ENCODE measurements around the gene NATD1.

The NATD1 gene

DNA sequence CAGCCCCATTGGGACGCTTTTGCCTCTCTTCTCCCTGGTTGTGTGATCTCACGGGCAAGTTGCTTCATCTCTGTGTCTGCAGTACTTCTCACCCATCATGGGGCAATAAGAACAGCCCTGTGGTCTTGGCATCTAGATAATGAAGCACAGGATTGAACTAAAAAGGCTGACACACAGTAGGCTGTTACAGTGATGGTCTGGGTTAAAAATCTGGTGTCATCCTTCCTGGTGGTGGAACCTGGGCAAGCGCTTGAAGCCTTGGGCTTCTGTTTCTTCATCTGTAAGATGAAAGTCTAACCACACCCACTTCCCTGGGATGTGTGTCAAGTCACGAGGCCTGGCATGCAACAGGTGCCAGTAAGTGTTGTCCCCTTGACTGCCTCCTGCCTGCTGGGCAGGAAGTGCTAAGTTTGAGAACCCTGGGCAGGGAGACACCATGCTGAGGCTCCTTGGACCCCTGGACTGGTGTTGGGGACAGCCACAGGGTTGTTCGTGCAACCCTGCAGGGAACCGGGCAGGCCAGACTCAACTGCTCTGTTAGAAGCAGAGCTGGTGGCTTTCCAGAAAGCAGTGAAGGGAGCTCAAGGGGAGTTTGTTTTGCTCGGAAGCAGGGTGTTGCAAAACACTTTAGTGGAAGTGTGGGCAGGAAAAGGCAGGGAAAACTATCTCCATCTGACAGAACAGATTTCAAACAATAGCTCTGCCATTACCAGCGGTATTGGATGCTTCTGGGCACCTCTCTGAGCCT, 25.4 kb upstream of the NATD1 start:
- Histone ChIP-seq H3K9ac (ENCODE audit: low read depth, low read length) (no peak overlapping the region), H3K9me3 (ENCODE audit: control insufficient read depth, insufficient read depth, low read length) (no peaks in the 10 kb centered on the region), H3K27me3 (ENCODE audit: control insufficient read depth, insufficient read depth, low read length) (peaks cover 50% of the 10 kb centered on the region), H3K4me3 (ENCODE audit: low read depth, low read length) (no peak overlapping the region), H3K4me1 (ENCODE audit: control insufficient read depth, insufficient read depth, low read length) (no peaks in the 10 kb centered on the region), H3K36me3 (ENCODE audit: control insufficient read depth, insufficient read depth, low read length) (no peaks in the 10 kb centered on the region)

DNA sequence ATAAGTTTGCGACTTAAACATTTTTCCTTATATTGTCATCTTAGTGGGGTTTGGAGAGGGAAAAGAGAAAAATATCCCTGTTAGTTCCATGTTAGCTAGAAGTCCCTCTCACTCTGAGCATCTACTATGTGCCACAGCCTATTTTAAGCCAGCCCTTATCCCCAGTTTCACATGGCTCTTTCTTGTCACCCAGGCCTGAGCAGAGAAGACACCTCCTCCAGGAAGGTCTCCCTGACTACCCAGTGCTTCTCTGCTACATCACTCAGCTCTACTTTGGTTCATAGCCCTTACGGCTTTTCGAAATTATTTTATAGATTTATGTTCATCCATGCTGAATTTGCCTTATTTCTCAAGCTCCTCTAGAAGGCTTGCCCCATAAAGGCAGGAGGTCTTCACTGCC, 24.1 kb upstream of the NATD1 start:
- Histone ChIP-seq H3K4me3 (ENCODE audit: low read depth, low read length) (no peak overlapping the region), H3K27me3 (ENCODE audit: control insufficient read depth, insufficient read depth, low read length) (peaks cover 37% of the 10 kb centered on the region), H3K9ac (ENCODE audit: low read depth, low read length) (no peak overlapping the region), H3K9me3 (ENCODE audit: control insufficient read depth, insufficient read depth, low read length) (no peaks in the 10 kb centered on the region), H3K4me1 (ENCODE audit: control insufficient read depth, insufficient read depth, low read length) (no peaks in the 10 kb centered on the region), H3K36me3 (ENCODE audit: control insufficient read depth, insufficient read depth, low read length) (no peaks in the 10 kb centered on the region)

DNA sequence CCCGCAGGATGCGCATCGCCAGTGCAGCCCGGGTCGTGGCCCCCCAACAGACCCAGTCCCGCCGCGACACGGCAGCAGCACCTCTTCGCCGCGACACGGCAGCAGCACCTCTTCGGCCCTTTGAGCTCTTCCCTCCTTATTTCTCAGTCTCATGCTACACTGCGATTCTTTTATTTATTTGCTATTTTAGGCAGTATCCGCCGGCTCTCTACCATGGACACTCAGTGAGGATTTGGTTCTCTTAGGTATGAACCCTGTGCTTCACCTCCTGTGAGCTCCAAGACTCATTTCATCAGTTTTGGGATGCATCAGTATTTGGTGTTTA, 23.0 kb upstream of the NATD1 start:
- H3K27me3 ChIP-seq (ENCODE audit: control insufficient read depth, insufficient read depth, low read length), result peaks cover 32% of the 10 kb centered on the region
- no peak overlapping the region for H3K9ac ChIP-seq (ENCODE audit: low read depth, low read length)
- H3K4me3 ChIP-seq (ENCODE audit: low read depth, low read length), result peak overlapping the region; percentile 69
- no peaks in the 10 kb centered on the region for H3K36me3 ChIP-seq (ENCODE audit: control insufficient read depth, insufficient read depth, low read length)
- H3K9me3 ChIP-seq (ENCODE audit: control insufficient read depth, insufficient read depth, low read length), result no peaks in the 10 kb centered on the region
- H3K4me1 ChIP-seq (ENCODE audit: control insufficient read depth, insufficient read depth, low read length), result no peaks in the 10 kb centered on the region

DNA sequence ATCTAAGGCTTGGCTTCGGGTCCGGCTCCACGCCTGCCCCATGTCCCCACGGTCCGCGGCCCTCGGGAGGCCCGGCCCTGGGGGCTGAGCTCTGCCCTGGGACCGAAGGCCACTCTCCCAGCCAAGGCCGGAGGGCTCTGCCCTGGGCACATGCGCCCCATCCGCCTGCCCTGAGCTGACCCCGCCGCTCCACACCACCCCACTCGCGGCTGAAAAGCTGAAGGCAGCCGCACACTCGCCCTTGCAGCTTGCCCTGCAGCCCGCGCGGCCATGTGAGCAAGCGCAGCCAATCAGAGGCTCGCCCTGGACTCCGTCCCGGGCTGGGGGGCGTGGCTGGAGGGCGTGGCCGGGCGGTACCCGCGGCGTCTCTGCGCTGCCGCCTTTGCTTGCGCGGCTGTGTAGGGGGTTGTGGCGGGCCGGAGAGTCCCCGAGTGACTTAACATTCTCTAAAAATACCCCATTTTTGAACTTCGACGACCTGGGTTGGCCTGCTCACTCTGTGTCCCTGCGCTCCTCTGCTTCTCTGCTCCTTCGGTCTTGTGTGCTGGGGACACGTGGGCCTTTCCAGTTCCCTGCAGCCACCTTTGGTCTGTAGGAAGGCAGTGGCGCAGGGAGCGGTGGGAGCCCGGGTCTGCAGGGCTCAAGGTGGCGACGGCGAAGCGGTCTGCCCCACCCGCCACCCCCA, 22.5 kb upstream of the NATD1 start:
- Histone ChIP-seq H3K27me3 (ENCODE audit: control insufficient read depth, insufficient read depth, low read length) (peaks cover 32% of the 10 kb centered on the region), H3K4me3 (ENCODE audit: low read depth, low read length) (peak overlapping the region; percentile 69), H3K9me3 (ENCODE audit: control insufficient read depth, insufficient read depth, low read length) (no peaks in the 10 kb centered on the region), H3K4me1 (ENCODE audit: control insufficient read depth, insufficient read depth, low read length) (no peaks in the 10 kb centered on the region), H3K9ac (ENCODE audit: low read depth, low read length) (peak overlapping the region; percentile 37), H3K36me3 (ENCODE audit: control insufficient read depth, insufficient read depth, low read length) (no peaks in the 10 kb centered on the region)

DNA sequence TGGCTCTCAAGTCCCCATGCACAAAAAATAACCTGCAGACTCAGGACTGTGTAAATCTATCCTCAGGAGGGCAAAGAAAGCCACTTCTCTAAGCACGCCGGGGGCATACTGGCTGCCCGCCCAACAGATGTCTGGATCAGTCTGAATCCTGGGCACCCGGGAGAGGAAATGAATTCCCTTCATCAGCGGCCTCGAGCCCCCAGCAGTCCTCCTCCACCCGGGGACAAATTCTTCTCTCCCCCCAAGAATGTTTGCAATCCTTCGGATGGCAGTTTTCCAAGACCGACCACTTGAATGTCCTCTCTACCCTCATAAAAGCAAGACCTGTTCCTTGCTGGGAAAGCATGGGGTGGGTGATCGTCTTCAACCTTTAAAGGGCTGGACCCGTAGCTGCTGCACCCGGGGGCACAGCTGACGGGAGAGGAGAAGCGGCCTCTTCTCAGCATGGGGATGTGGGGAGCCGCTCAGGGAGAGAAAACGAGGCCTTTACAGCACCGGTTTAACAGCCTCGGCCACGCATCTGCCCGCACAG, 21.9 kb upstream of the NATD1 start:
- H3K36me3 ChIP-seq (ENCODE audit: control insufficient read depth, insufficient read depth, low read length), result no peaks in the 10 kb centered on the region
- peak overlapping the region; percentile 69 for H3K4me3 ChIP-seq (ENCODE audit: low read depth, low read length)
- no peaks in the 10 kb centered on the region for H3K9me3 ChIP-seq (ENCODE audit: control insufficient read depth, insufficient read depth, low read length)
- peaks cover 32% of the 10 kb centered on the region for H3K27me3 ChIP-seq (ENCODE audit: control insufficient read depth, insufficient read depth, low read length)
- no peaks in the 10 kb centered on the region for H3K4me1 ChIP-seq (ENCODE audit: control insufficient read depth, insufficient read depth, low read length)
- peak overlapping the region; percentile 37 for H3K9ac ChIP-seq (ENCODE audit: low read depth, low read length)

DNA sequence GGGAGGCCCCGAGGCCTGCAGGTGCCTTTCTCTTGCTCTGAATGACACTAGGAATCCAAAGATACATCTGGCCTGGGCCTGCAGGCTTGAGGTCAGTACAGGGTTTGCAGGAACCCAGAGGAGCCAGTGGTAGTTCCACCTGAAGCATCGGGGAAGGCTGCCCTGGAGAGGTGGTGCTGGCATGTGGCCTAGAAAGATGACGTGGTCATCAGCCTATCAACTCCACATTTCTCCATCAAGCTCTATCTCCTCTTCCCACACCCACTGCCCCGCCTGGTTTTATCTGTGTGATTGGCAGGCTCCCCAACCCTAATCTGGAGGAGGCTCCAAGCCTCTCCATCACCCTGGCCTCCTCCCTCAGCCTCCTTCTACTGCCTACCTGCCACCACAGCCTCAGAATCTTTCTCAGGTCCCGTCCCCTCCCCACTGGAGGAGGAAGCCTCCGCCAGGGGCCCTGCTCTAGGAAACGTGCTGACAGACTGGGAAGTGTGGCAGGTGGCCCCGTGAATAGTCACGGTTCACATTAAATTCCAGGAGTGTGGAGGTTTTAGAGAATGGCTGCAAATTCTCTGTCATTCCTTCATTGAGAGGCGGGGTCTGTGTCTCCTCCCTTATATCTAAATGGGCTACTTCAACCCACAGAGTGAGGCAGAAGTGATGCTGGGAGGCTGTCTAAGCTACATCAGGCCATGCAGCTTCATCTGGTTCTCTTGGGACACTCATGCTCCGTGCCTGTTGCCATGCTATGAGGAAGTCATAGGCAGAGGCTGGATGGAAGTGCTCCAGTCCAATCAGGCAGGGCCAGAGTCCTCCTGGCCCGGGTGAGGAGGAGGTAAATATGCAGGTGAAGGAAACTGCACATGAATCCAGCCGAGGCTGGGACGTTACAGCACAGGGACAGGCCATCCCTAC, 19.9 kb upstream of the NATD1 start:
- Histone ChIP-seq H3K4me3 (ENCODE audit: low read depth, low read length) (no peak overlapping the region), H3K9me3 (ENCODE audit: control insufficient read depth, insufficient read depth, low read length) (no peaks in the 10 kb centered on the region), H3K36me3 (ENCODE audit: control insufficient read depth, insufficient read depth, low read length) (no peaks in the 10 kb centered on the region), H3K4me1 (ENCODE audit: control insufficient read depth, insufficient read depth, low read length) (no peaks in the 10 kb centered on the region), H3K27me3 (ENCODE audit: control insufficient read depth, insufficient read depth, low read length) (peaks cover 27% of the 10 kb centered on the region), H3K9ac (ENCODE audit: low read depth, low read length) (no peak overlapping the region)

DNA sequence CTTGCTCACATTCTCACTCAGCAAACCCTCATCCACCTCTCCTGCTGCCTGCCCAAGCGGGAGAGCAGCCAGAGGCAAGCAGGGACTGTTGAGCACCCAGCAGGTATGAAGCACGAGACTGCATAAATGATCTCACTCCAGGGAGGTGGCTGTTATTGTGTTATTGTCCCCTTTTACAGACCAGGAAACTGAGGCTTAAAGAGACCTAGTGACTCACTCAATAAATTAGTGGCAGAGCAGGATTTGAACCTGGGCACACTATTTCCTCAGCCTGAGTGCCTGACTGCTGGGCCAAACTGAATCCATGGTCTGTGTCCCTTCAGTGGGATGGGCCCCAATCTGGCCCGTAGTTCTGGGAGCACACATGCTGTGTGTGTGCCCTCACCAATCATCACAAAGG, 19.0 kb upstream of the NATD1 start:
- no peaks in the 10 kb centered on the region for H3K4me1 ChIP-seq (ENCODE audit: control insufficient read depth, insufficient read depth, low read length)
- H3K4me3 ChIP-seq (ENCODE audit: low read depth, low read length), result no peak overlapping the region
- no peaks in the 10 kb centered on the region for H3K36me3 ChIP-seq (ENCODE audit: control insufficient read depth, insufficient read depth, low read length)
- no peak overlapping the region for H3K9ac ChIP-seq (ENCODE audit: low read depth, low read length)
- H3K9me3 ChIP-seq (ENCODE audit: control insufficient read depth, insufficient read depth, low read length), result no peaks in the 10 kb centered on the region
- peaks cover 23% of the 10 kb centered on the region for H3K27me3 ChIP-seq (ENCODE audit: control insufficient read depth, insufficient read depth, low read length)

DNA sequence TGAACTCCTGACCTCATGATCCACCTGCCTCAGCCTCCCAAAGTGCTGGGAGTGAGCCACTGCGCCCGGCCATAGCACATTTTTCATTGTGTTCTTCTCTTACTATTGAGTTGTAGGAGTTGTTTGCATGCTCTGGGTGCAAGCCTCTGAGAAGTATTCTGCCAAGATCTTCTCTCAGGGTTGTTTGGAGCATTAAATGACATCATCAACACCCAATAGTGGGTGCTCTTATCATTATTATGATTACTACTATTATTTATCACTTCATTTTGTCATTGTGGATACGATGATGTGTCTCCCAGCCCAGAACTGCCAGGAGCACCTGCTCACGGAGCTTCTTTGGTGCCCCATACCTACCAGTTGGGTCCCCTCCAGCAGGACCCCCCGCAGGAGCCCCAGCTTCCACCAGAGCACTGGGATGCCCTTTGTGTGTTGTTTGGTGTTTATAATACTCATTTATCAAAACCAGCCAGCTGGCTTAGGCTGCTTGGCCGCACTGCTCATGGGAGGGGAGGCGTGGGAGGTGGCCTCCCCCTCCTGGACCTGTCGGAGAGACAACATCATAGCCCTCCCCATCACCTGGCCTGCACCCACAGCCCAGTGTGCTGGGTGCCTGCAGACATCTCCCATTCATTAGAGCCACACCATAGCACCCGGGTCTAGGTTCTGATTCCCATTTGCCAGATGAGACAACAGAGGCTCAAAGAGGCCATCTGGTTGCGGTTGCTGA, 18.4 kb upstream of the NATD1 start:
- no peaks in the 10 kb centered on the region for H3K4me1 ChIP-seq (ENCODE audit: control insufficient read depth, insufficient read depth, low read length)

DNA sequence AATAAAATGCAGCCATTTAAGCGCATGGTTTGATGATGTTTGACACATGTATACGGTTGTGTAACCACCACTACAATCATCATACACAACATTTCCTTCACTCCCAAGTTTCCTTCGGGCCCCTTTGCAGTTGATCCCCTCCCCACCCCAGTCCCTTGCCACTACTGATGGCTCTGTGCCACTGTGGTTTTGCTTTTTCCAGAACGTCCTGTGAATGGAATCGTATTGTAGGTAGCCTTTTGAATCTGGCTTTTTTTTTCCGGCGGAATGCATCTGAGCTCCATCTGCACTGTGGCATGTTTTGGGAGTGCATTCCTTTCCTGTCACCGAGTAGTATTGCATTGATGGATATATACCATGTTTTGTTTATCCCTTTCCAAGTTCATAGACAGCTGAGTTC, 16.2 kb upstream of the NATD1 start:
- Histone ChIP-seq H3K4me1 (ENCODE audit: control insufficient read depth, insufficient read depth, low read length) (no peaks in the 10 kb centered on the region), H3K9me3 (ENCODE audit: control insufficient read depth, insufficient read depth, low read length) (no peaks in the 10 kb centered on the region), H3K9ac (ENCODE audit: low read depth, low read length) (no peak overlapping the region), H3K27me3 (ENCODE audit: control insufficient read depth, insufficient read depth, low read length) (peaks cover 2% of the 10 kb centered on the region), H3K4me3 (ENCODE audit: low read depth, low read length) (no peak overlapping the region), H3K36me3 (ENCODE audit: control insufficient read depth, insufficient read depth, low read length) (no peaks in the 10 kb centered on the region)

More for the DNA sequence above, 18.4 kb upstream of the NATD1 start:
- no peak overlapping the region for H3K9ac ChIP-seq (ENCODE audit: low read depth, low read length)
- H3K4me3 ChIP-seq (ENCODE audit: low read depth, low read length), result no peak overlapping the region
- H3K27me3 ChIP-seq (ENCODE audit: control insufficient read depth, insufficient read depth, low read length), result peaks cover 16% of the 10 kb centered on the region
- H3K9me3 ChIP-seq (ENCODE audit: control insufficient read depth, insufficient read depth, low read length), result no peaks in the 10 kb centered on the region
- H3K36me3 ChIP-seq (ENCODE audit: control insufficient read depth, insufficient read depth, low read length), result no peaks in the 10 kb centered on the region

DNA sequence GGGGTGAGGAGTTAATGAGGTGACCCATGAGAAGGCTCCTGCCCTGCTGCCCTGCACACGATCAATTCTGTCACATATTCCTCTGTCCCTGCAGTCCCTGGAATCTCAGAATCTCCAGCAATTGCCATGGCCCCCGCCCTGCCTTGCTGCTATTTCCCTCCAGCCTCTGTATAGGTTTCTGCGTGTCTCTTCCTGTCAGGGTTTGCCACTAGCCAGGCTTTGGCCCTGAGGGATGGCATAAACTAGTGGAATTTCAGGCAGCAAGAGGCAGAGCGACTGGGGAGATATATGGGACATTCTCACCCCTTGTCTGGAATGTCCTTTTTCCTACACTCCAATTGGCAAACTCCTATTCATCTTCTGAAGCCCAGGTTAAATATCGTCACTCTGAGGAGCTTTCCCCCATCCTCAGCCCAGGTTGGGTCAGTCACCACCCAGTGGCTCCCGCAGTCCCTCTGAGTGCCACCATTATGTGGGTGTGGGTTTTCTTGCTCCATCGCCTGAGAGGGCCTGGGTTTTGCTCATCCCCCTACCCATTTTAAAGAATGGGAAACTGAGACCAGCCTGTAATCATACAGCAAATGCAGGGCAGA, 15.5 kb upstream of the NATD1 start:
- H3K9ac ChIP-seq (ENCODE audit: low read depth, low read length), result no peak overlapping the region
- no peaks in the 10 kb centered on the region for H3K27me3 ChIP-seq (ENCODE audit: control insufficient read depth, insufficient read depth, low read length)
- H3K9me3 ChIP-seq (ENCODE audit: control insufficient read depth, insufficient read depth, low read length), result no peaks in the 10 kb centered on the region
- H3K4me3 ChIP-seq (ENCODE audit: low read depth, low read length), result no peak overlapping the region
- no peaks in the 10 kb centered on the region for H3K4me1 ChIP-seq (ENCODE audit: control insufficient read depth, insufficient read depth, low read length)
- H3K36me3 ChIP-seq (ENCODE audit: control insufficient read depth, insufficient read depth, low read length), result no peaks in the 10 kb centered on the region

DNA sequence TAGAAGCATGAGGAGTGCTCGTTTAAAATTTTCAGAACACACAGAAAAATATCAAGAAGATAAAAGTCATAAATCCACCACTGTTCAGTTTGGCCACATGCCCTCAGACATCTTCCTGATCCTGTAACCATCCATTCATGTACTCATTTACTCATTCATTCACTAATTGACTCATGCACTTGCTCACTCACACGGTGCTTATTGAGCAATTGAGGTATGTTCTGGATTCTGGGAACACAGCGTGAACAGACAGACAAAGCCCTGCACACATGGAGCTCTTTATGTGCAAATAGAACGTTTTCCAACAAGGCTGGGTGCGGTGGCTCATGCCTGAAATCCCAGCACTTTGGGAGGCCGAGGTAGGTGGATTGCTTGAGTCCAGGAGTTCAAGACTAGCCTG, 10.2 kb upstream of the NATD1 start:
- Histone ChIP-seq H3K36me3 (ENCODE audit: control insufficient read depth, insufficient read depth, low read length) (no peaks in the 10 kb centered on the region), H3K9me3 (ENCODE audit: control insufficient read depth, insufficient read depth, low read length) (no peaks in the 10 kb centered on the region), H3K4me3 (ENCODE audit: low read depth, low read length) (no peak overlapping the region), H3K4me1 (ENCODE audit: control insufficient read depth, insufficient read depth, low read length) (no peaks in the 10 kb centered on the region), H3K9ac (ENCODE audit: low read depth, low read length) (no peak overlapping the region), H3K27me3 (ENCODE audit: control insufficient read depth, insufficient read depth, low read length) (no peaks in the 10 kb centered on the region)
